ENCODE measurements around the gene CCDC120. TPM values are rescaled to one million over a fixed set of nuclear protein-coding genes. Genes with fewer than 3 reads are reported as not detected.

The CCDC120 gene
- total RNA-seq, 1 experiment from 2014 or later = 15.2 TPM

DNA sequence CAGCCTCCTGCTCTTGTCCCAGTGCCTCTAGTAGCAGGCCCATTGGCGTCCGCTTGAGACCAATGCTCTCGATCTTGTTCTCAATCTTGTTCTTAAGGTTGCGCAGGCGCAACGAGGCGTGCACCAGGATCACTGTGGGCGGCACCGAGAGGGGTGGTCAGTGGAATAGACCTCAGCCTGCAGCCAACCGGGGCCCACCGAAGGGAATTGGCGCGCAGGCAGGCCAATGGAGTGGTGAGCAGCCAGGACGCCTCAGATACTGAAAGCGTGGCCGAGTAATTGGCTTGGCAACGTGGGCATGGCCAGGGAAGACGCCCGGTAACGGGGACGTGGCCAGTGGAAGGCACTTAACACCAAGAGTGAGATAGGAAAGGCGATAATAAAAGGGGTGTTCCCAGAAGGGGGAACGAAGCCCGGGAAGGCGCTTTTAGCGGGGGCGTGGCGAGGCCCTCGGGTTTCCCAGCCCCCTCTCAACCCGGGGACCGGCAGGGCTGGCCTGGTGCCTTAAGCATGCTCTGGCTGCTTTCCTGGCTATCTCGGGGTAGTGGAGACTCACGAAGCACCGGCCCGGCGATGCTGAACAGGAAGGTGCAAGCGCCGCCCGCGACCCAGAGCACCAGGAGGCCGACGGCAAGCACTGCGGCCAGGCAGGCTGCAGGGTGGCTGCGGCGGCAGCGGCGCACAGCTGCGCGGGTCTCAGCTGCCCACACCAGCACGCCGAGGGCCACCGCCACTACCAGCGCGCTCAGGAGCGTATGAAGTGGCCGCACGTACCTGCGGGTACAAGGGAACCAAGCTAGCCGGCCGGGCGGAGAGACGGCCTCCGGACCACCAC is 13.3 kb downstream of the CCDC120 start:
- no peaks in the 10 kb centered on the region for H3K27me3 Mint-ChIP-seq (ENCODE audit: low read depth)
- no peak for TF ChIP-seq MYBL2 (CRISPR knock-in tag; IDR thresholded peaks at IDR 0.05)
- peak; percentile 45; the same call in 1 of the 2 replicates for TF ChIP-seq NFYB (CRISPR knock-in tag; conservative IDR thresholded peaks at IDR 0.05; ENCODE audit: low read depth)
- TF ChIP-seq CBFB (CRISPR knock-in tag; IDR thresholded peaks at IDR 0.05; ENCODE audit: low read depth) = no peak
- TF ChIP-seq NR2C2 (CRISPR knock-in tag; IDR thresholded peaks at IDR 0.05) = no peak
- no peak for TF ChIP-seq ATF1 (CRISPR knock-in tag; IDR thresholded peaks at IDR 0.05)
- no peak for TF ChIP-seq NR3C1 (CRISPR knock-in tag; conservative IDR thresholded peaks at IDR 0.05; ENCODE audit: low read depth)
- TF ChIP-seq ESRRA (CRISPR knock-in tag; IDR thresholded peaks at IDR 0.05; ENCODE audit: borderline replicate concordance) = no peak
- TF ChIP-seq, protein P1, sequence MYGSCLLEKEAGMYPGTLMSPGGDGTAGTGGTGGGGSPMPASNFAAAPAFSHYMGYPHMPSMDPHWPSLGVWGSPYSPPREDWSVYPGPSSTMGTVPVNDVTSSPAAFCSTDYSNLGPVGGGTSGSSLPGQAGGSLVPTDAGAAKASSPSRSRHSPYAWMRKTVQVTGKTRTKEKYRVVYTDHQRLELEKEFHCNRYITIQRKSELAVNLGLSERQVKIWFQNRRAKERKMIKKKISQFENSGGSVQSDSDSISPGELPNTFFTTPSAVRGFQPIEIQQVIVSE (CRISPR knock-in tag; IDR thresholded peaks at IDR 0.05; ENCODE audit: borderline replicate concordance) = no peak
- H3K27ac Mint-ChIP-seq = peak overlapping the region; percentile 95
- ChIA-PET POLR2A (no interaction called here), CTCF (no interaction called here)
- peak; percentile 72 for ATAC-seq
- peak overlapping the region; percentile 83 for H3K4me3 Mint-ChIP-seq
- H3K36me3 Mint-ChIP-seq = no peaks in the 10 kb centered on the region
- peak; percentile 76 for DNase-seq (ENCODE audit: low spot score)
- no peaks in the 10 kb centered on the region for H3K9me3 Mint-ChIP-seq
- peaks cover 11% of the 10 kb centered on the region for H3K4me1 Mint-ChIP-seq

DNA sequence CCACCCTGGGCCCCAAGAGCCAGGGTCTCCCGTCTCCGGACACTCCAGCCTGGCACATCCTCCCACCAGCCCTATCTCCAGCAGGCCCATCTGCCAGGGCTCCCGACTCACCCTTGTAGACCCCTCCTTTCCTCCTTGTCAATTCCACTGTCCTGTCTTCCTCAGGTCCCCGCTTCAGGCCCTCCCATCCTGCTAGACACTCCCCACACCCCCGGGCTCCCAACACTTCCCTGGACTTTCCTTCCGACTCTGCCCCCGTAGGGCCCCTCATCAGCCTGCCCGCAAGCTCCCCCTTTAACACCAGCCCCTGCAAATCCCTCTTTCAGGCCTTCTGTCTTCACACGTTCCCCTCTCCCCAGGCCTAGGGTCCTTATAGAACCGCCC is 13.9 kb downstream of the CCDC120 start:
- H3K27ac Mint-ChIP-seq = no peak overlapping the region
- H3K4me1 Mint-ChIP-seq = peaks cover 11% of the 10 kb centered on the region
- no peaks in the 10 kb centered on the region for H3K9me3 Mint-ChIP-seq
- ChIA-PET POLR2A (no interaction called here), CTCF (no interaction called here)
- no peak for DNase-seq (ENCODE audit: low spot score)
- H3K4me3 Mint-ChIP-seq = peak overlapping the region; percentile 83
- no peak for ATAC-seq
- no peaks in the 10 kb centered on the region for H3K36me3 Mint-ChIP-seq
- H3K27me3 Mint-ChIP-seq (ENCODE audit: low read depth) = no peaks in the 10 kb centered on the region
- TF ChIP-seq, protein P2, sequence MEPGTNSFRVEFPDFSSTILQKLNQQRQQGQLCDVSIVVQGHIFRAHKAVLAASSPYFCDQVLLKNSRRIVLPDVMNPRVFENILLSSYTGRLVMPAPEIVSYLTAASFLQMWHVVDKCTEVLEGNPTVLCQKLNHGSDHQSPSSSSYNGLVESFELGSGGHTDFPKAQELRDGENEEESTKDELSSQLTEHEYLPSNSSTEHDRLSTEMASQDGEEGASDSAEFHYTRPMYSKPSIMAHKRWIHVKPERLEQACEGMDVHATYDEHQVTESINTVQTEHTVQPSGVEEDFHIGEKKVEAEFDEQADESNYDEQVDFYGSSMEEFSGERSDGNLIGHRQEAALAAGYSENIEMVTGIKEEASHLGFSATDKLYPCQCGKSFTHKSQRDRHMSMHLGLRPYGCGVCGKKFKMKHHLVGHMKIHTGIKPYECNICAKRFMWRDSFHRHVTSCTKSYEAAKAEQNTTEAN (CRISPR knock-in tag; IDR thresholded peaks at IDR 0.05) = no peak
- TF ChIP-seq, protein P3, sequence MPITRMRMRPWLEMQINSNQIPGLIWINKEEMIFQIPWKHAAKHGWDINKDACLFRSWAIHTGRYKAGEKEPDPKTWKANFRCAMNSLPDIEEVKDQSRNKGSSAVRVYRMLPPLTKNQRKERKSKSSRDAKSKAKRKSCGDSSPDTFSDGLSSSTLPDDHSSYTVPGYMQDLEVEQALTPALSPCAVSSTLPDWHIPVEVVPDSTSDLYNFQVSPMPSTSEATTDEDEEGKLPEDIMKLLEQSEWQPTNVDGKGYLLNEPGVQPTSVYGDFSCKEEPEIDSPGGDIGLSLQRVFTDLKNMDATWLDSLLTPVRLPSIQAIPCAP (CRISPR knock-in tag; IDR thresholded peaks at IDR 0.05) = no peak
- TF ChIP-seq OVOL2 (CRISPR knock-in tag; IDR thresholded peaks at IDR 0.05; ENCODE audit: borderline replicate concordance) (no peak), NFE2L1 (CRISPR knock-in tag; IDR thresholded peaks at IDR 0.05) (no peak), NR2C2 (CRISPR knock-in tag; IDR thresholded peaks at IDR 0.05) (no peak), CREB1 (CRISPR knock-in tag; IDR thresholded peaks at IDR 0.05) (no peak), JAZF1 (CRISPR knock-in tag; IDR thresholded peaks at IDR 0.05) (no peak), CREM (CRISPR knock-in tag; IDR thresholded peaks at IDR 0.05) (no peak)
- TF ChIP-seq, protein P4, sequence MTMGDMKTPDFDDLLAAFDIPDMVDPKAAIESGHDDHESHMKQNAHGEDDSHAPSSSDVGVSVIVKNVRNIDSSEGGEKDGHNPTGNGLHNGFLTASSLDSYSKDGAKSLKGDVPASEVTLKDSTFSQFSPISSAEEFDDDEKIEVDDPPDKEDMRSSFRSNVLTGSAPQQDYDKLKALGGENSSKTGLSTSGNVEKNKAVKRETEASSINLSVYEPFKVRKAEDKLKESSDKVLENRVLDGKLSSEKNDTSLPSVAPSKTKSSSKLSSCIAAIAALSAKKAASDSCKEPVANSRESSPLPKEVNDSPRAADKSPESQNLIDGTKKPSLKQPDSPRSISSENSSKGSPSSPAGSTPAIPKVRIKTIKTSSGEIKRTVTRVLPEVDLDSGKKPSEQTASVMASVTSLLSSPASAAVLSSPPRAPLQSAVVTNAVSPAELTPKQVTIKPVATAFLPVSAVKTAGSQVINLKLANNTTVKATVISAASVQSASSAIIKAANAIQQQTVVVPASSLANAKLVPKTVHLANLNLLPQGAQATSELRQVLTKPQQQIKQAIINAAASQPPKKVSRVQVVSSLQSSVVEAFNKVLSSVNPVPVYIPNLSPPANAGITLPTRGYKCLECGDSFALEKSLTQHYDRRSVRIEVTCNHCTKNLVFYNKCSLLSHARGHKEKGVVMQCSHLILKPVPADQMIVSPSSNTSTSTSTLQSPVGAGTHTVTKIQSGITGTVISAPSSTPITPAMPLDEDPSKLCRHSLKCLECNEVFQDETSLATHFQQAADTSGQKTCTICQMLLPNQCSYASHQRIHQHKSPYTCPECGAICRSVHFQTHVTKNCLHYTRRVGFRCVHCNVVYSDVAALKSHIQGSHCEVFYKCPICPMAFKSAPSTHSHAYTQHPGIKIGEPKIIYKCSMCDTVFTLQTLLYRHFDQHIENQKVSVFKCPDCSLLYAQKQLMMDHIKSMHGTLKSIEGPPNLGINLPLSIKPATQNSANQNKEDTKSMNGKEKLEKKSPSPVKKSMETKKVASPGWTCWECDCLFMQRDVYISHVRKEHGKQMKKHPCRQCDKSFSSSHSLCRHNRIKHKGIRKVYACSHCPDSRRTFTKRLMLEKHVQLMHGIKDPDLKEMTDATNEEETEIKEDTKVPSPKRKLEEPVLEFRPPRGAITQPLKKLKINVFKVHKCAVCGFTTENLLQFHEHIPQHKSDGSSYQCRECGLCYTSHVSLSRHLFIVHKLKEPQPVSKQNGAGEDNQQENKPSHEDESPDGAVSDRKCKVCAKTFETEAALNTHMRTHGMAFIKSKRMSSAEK (CRISPR knock-in tag; IDR thresholded peaks at IDR 0.05; ENCODE audit: borderline replicate concordance) = no peak
- TF ChIP-seq, protein P5, sequence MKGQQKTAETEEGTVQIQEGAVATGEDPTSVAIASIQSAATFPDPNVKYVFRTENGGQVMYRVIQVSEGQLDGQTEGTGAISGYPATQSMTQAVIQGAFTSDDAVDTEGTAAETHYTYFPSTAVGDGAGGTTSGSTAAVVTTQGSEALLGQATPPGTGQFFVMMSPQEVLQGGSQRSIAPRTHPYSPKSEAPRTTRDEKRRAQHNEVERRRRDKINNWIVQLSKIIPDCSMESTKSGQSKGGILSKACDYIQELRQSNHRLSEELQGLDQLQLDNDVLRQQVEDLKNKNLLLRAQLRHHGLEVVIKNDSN (CRISPR knock-in tag; IDR thresholded peaks at IDR 0.05) = no peak
- TF ChIP-seq, protein P6, sequence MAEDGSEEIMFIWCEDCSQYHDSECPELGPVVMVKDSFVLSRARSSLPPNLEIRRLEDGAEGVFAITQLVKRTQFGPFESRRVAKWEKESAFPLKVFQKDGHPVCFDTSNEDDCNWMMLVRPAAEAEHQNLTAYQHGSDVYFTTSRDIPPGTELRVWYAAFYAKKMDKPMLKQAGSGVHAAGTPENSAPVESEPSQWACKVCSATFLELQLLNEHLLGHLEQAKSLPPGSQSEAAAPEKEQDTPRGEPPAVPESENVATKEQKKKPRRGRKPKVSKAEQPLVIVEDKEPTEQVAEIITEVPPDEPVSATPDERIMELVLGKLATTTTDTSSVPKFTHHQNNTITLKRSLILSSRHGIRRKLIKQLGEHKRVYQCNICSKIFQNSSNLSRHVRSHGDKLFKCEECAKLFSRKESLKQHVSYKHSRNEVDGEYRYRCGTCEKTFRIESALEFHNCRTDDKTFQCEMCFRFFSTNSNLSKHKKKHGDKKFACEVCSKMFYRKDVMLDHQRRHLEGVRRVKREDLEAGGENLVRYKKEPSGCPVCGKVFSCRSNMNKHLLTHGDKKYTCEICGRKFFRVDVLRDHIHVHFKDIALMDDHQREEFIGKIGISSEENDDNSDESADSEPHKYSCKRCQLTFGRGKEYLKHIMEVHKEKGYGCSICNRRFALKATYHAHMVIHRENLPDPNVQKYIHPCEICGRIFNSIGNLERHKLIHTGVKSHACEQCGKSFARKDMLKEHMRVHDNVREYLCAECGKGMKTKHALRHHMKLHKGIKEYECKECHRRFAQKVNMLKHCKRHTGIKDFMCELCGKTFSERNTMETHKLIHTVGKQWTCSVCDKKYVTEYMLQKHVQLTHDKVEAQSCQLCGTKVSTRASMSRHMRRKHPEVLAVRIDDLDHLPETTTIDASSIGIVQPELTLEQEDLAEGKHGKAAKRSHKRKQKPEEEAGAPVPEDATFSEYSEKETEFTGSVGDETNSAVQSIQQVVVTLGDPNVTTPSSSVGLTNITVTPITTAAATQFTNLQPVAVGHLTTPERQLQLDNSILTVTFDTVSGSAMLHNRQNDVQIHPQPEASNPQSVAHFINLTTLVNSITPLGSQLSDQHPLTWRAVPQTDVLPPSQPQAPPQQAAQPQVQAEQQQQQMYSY (CRISPR knock-in tag; IDR thresholded peaks at IDR 0.05) = no peak
